ENCODE measurements around the gene SLC35C1.

Gene SLC35C1

DNA sequence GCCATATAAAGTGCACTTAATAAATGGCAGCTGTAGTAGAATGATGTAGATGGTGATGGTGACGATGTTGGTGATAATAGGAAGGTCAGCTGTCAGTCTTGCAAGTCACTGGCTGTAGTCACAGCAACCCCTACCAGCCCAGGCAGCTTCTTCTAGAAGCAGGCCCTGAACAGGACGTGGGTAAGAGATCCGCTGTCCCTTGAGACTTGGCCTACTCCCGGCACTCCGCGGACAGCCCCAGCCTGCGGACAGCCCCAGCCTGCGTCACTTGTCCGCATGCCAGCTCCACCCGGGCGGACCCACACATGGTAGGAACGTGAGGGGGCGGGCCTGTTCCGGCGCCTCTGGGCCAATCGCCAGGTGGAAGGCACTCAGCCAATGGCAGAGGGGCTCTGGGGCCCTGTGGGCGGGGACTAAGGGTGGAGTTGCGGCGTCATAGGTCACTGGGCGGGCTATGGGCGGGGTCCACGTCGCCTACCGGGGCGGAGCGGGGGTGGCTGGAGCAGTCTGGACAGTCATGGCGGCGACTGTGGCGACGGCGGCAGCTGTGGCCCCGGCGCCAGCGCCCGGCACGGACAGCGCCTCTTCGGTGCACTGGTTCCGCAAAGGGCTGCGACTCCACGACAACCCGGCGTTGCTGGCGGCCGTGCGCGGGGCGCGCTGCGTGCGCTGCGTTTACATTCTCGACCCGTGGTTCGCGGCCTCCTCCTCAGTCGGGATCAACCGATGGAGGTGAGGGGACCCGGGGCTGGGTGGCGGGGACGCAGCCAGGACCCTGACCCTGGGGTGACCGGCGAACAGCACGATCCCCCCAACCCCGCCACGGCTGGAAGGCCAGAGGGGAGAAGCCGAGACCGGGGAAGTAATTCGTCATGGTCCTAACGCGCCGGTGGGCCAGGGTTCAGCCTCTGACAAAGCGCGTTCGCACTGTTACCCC lies 42.3 kb downstream of the SLC35C1 start, which contains the start of gene CRY2:
Gene CRY2, plus strand, starts transcription at position 502 of the 937 bp plus-strand sequence. Its CDS starts 16 bp downstream, at position 518.
- peak; percentile 98 for DNase-seq (ENCODE audit: low read depth)

DNA sequence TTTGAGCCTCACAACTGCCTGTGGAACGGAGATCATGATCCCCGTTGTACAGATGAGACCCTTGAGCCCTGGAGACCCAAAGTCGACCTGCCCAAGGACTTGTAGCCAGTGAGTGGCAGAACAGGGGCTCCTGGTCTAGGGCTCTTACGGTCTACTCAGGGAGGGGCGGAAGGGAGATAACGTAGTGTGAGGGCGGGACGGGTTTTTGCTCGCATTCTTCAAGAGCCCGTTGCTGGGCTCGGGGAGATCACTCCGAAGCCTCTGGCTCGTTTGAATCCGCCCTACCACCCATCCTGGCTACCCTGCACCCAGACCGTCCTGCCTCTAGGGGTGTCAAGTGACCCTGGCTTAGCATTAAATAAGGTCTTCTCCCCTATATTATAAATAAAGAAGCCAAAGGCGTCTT lies 43.0 kb downstream of the SLC35C1 start:
- DNase-seq (ENCODE audit: low read depth): peak; percentile 11

DNA sequence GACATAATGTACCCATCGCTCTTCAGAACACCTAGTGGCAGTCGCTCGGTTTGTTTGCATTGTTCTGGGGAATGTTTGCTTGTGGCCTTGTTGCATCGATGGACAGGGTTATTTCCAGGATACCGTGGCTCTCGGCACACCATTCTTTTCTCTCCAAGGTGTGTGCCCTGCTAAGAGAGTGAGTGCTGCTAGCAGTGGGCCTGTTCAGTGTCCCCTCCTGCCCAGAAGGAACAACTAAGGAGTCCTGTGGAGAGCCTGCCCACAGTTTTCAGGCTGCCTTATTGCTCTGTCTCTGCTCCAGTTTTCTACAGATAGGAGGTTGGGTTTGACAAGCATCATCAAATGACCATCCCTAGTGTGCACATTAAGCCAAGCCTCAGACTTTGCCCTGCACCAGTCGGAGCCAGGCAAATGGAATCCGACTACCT lies 43.7 kb downstream of the SLC35C1 start:
- DNase-seq (ENCODE audit: low read depth): no peak

DNA sequence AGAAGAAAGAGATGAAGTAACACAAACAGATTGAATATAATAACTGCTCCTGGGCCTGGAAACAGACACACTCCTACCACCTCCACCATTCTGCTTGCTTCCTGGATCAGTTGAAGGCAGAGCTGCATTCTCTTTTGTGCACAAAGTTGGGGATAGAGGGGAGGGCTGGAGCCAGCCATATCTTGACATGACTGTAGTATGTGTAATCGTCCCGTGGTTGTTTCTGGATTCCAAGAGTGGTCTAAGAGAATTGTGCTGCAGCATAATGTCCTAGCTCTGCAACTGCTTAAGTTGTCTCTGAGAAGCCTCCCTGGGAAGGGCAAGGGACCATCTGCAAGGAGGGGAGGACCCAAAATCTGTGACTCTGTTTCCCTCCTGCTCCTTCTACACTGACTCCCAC lies 45.5 kb downstream of the SLC35C1 start:
- DNase-seq (ENCODE audit: low read depth): no peak

DNA sequence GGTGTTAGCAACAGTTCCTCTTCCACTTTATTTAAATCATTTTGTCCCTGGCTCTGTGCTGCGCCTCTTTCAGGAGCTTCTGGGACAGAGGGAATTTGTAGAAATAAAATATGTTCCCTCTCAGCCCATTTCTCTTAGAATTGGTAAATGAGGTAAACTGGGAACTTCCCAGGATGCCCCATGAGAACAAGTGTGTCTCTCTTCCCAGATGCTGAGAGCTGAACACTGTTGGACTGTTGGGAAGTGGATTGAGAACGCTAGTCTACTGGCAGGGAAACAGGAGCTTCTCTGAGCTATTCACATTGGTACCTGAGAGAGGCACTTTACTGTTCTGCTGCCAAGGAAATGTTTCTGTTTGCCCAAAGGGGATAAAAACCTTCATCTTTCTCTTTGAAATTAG lies 46.3 kb downstream of the SLC35C1 start:
- DNase-seq (ENCODE audit: low read depth): no peak

DNA sequence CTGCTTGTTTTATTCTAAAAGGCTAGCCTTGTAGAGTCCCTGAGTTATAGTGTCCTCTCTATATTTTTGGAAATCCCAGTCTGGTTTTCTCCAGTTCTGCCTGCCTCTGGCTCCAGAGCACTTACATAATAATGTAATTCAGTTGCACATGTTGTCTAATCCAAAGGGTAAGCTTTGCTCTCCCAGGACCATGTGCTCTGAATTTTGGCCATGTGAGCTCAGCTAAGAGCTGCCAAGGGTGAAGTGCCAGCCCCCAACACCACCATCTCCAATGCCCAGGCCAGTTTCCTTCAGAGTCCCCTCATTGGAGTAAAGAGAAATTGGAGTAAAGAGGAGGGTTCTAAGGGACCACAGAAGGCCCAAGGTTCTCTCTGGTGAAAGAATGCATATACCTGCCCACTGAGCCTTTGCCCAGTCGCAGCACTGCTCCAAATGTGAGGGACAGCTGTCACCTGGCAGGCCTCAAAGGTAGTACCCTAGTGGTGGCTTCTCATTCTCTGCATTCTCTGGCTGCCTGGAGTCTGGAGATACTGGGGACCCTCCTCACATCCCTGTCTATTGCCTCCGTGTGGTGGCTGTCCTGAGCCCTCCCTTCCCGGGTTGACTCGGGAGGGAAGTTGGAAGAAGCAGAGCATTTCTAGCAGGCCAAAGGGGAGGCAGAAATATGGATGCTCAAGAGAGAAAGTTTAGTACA lies 47.2 kb downstream of the SLC35C1 start:
- DNase-seq (ENCODE audit: low read depth): no peak

DNA sequence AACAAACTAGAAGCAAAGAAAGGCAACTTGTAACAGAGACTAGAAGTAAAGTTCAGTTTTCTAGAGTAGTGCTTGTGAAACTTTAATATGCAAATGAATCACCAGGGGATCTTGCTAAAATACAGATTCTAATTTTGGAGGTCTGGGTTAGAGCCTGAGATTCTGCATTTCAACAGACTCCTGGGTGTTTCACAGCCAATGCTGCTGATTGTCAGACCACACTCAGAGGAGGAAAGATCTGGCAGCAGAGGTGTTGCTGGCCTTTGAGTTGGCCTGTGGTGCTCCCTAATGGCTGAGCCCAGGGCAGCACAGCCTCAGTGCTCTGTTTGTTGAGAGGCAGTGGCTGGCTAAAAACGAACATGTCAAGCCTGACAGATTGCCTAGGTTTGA lies 47.8 kb downstream of the SLC35C1 start:
- no peak for DNase-seq (ENCODE audit: low read depth)

DNA sequence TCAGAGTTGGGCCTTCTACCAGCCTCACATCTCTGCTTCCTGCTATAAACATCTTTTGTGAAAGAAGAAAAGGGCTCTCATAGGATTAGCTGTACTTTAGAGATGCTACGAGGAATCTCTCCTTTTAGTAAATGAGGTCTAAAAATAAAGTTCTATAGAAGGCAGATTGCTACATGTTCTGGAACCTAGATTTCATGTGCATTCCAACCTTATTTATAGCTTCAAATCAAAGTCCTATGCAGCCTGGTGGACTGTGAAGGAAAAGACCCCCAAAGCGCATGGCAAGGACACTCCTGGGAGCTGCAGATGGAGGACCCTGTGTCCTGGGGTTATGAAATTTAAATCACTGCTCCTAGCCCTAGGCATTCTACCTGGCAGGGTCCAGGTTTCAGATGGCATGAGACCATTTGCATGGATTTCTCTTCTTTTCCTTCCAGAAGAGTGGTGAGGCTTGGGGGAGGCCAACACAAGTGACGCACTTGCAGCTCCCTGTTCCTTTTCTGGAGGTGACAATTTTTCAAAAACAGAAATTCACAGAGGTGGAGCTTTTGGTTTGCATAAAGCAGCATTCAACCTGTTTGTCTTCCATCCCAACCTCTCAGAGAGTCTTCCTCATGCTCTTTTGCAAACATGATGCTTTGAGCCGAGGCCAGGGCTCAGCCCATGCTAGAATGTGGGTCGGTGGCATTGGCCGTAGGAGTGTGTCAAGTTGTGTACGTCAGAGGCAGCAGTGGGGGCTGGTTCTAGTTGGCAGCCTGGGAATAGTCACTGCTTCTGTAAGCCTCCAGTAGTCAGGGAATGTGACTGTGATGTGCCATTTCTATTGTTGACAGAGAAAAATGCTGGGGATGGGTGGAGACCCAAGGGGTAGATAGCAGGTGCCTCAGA lies 48.6 kb downstream of the SLC35C1 start:
- no peak for DNase-seq (ENCODE audit: low read depth)

DNA sequence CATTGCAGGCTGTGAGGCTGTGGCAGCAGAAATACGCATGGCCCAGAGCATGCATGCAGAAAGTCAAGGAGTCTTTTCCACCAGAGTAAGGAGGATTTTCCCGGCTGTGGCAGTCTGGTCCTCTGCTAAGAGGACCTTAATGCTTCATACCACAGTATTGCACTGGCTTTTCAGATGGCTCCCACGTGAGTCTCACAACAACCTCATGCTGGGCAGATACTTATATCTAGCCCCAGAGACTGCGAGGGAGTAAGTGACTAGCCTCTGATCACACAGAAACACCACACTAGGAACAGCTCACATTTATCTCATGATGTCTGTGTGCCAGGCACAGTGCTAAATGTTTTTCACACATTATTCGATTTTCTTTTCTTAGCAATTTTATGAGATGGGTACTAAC lies 50.4 kb downstream of the SLC35C1 start:
- no peak for DNase-seq (ENCODE audit: low read depth)

DNA sequence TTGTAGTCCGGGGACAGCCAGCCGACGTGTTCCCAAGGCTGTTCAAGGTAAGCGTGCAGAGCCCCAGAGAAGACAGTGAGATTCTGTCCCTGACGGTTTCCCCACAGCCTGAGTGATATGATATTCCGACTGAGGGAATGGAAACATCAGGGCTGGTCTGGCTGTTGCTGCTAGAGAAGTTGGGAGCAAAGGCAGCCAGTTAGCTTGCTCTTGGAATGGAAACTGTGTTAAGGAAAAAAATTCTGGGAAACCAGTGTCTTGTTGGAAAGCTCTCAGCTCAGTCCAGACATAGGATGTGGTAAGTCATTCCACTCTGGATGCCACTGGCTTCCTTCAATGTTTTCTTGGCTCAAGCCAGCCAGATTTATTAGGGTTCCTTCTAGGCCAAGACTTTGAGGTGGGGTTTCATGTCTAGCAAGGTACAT lies 51.1 kb downstream of the SLC35C1 start:
- no peak for DNase-seq (ENCODE audit: low read depth)

DNA sequence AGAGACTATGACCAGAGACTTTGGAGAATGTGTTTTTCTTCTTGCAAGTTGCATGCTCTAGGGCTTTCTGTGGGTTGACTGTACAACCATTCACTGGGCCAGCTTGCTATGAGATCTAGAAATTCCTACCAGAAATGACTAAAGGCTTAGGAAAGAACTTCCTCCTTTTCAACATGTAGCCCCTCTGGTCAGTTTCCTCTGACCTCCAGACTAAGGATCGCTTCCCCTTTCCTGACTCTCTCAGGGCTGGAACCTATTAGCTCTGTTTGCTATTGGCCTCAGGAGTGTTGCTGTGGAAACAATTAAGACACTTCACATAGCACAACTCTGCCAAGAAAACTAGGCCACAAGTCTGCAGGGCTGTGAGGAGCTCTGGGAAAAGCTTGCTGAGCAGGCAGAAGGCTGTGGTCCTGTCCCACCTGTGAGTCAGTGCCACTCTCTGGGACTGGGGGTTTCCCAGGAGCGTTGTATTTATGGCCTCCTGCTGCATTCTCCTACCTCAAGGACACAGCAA lies 53.1 kb downstream of the SLC35C1 start:
- no peak for DNase-seq (ENCODE audit: low read depth)

DNA sequence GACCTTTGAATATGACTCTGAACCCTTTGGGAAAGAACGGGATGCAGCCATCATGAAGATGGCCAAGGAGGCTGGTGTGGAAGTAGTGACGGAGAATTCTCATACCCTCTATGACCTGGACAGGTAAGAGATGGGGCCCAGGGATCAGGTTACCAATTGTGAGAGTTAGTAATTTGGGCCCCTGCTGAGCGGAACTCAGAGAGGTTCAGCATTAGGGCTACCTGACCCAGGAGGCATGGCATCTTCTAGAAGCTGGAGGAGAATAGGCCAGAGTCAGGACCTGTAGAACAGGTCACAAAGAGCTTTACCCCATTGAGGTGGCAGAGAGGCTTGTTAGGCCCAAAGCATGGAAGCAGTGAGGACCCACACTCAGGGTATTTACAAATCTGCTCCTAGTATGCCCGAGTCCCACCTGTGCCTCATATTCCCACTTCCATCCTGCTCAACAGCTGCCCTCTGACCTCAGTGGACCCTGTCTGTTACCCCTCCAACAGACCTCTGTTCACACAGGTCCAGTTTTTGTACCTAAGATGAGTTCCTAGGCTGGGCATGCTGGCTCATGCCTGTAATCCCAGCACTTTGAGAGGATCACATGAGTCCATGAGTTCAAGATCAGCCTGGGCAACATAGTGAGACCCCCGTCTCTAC lies 53.9 kb downstream of the SLC35C1 start:
- DNase-seq (ENCODE audit: low read depth): no peak

DNA sequence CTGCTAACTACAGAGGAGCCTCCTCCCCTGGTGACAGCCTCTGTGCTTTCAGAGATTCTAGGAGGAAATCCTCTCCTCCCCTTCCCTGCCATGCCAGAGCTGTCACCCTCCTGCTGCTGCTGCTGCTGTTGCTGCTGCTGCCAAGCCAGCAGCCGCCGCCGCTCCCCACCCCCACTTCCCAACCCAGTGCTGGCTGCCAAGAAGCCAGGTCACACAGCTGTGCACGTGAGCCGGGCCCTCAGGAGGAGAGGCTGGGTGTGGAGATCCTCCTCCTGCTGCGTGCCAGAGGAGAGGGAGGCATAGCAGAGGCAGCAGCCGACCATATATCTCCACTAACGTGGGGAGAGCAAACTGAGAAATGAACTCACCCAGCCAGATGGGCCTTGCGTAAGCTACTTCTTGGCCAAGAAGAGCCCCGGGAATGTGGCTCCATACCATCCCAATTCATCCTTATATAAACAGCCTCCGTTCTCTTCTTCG lies 54.8 kb downstream of the SLC35C1 start:
- no peak for DNase-seq (ENCODE audit: low read depth)

DNA sequence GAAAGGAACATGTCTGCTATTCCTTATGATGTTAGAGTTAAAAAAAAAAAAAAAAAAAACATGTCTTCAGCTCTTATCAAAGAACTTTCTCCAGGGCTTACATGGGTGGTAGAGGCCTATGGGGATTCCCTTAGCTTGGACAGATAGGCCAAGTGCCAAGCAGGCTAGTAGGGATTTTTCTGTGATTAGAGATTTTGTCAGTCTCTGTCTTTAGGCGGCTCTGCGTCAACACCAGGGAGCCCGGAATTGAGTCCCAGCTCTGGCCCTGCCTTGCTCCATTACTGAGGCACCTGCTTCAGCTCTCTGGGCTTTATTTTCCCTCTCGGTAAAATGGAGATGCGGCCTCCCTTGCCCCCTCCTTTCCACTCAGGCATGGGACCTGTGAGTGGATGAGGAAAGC lies 55.4 kb downstream of the SLC35C1 start:
- no peak for DNase-seq (ENCODE audit: low read depth)

DNA sequence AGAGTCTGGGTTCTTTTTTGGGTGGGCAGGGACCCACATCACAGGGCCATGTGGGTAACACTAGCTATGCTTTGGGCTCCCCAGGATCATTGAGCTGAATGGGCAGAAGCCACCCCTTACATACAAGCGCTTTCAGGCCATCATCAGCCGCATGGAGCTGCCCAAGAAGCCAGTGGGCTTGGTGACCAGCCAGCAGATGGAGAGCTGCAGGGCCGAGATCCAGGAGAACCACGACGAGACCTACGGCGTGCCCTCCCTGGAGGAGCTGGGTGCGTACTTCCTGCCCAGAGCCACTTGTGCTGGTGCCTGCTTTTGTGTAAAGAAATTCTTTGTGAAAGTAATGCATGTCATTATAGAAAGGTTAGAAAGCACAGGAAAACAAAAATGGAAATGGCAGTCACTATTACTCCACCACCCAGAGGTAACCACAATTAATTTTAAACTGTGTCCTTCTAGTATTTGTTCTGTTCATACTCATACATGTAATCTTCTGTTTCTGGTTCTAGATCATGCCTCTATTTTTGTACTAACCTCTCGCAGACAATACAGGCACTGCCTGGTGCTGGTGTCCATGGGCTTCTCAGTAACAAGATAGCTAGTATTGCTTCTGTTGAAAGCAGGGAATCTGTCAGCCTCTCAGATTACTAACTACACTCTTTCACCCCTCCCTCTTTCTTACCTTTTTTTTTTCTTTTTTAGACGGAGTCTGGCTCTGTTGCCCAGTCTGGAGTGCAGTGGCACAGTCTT lies 56.0 kb downstream of the SLC35C1 start:
- DNase-seq (ENCODE audit: low read depth): no peak
